H9 (cell line): ENCODE measurements around the gene TCF7L1. TPM values are rescaled to one million over a fixed set of nuclear protein-coding genes. Genes with fewer than 3 reads are reported as not detected.

Experiments used
- DNase-seq: peaks from one replicate; pipeline ENCODE4 v3.0.0-alpha.2; 2017
- H2AFZ ChIP-seq: one replicate; pipeline ENCODE4 v1.6.1; 2013; ENCODE audit warnings: mild to moderate bottlenecking, low read length, control low read depth, moderate library complexity
- H2AK5ac ChIP-seq: 2 replicates; pipeline ENCODE4 v1.6.1; 2013; ENCODE audit warnings: low read length, control low read depth, mixed read lengths; ENCODE audit not compliant: insufficient read length
- H2BK120ac ChIP-seq: one replicate; pipeline ENCODE4 v1.6.1; 2013; ENCODE audit warnings: low read depth, mild to moderate bottlenecking, low read length, control low read depth, inconsistent platforms; ENCODE audit not compliant: poor library complexity, severe bottlenecking
- H2BK12ac ChIP-seq: 2 replicates; pipeline ENCODE4 v1.6.1; 2013; ENCODE audit warnings: low read length, control low read depth, mixed read lengths, low read depth; ENCODE audit not compliant: insufficient read length
- H2BK15ac ChIP-seq: 2 replicates; pipeline ENCODE4 v1.6.1; 2013; ENCODE audit warnings: low read depth, low read length, control low read depth
- H2BK20ac ChIP-seq: one replicate; pipeline ENCODE4 v1.6.1; 2013; ENCODE audit warnings: low read depth, mild to moderate bottlenecking, low read length, control low read depth, inconsistent platforms; ENCODE audit not compliant: poor library complexity, severe bottlenecking
- H2BK5ac ChIP-seq: 2 replicates; pipeline ENCODE4 v1.6.1; 2013; ENCODE audit warnings: low read length, control low read depth, mixed read lengths; ENCODE audit not compliant: insufficient read length
- H3K14ac ChIP-seq: 2 replicates; pipeline ENCODE4 v1.6.1; 2013; ENCODE audit warnings: low read length, control low read depth; ENCODE audit not compliant: insufficient read depth
- H3K18ac ChIP-seq: 2 replicates; pipeline ENCODE4 v1.6.1; 2013; ENCODE audit warnings: low read depth, mild to moderate bottlenecking, mixed read lengths, low read length, control low read depth; ENCODE audit not compliant: insufficient read length
- H3K23ac ChIP-seq: 2 replicates; pipeline ENCODE4 v1.6.1; 2013; ENCODE audit warnings: low read length, control low read depth, mixed read lengths, low read depth; ENCODE audit not compliant: insufficient read length
- H3K23me2 ChIP-seq: 2 replicates; pipeline ENCODE4 v1.6.1; 2013; ENCODE audit warnings: low read depth, mild to moderate bottlenecking, mixed read lengths, low read length, control low read depth; ENCODE audit not compliant: insufficient read length, poor library complexity, severe bottlenecking
- H3K27ac ChIP-seq: 2 replicates; pipeline ENCODE4 v1.5.1; 2013; ENCODE audit warnings: low read length, control low read depth, mixed read lengths, low read depth; ENCODE audit not compliant: insufficient read length
- H3K27me3 ChIP-seq: 2 replicates; pipeline ENCODE4 v1.6.1; 2013; ENCODE audit warnings: low read length, control low read depth, inconsistent platforms; ENCODE audit not compliant: insufficient read depth
- H3K4ac ChIP-seq: 2 replicates; pipeline ENCODE4 v1.6.1; 2013; ENCODE audit warnings: low read depth, mild to moderate bottlenecking, control low read depth, inconsistent platforms, low read length, moderate library complexity
- H3K4me1 ChIP-seq: 2 replicates; pipeline ENCODE4 v1.6.1; 2013; ENCODE audit warnings: low read length, control low read depth, inconsistent platforms; ENCODE audit not compliant: insufficient read depth
- H3K4me2 ChIP-seq: 2 replicates; pipeline ENCODE4 v1.6.1; 2013; ENCODE audit warnings: low read length, control low read depth, mixed read lengths; ENCODE audit not compliant: insufficient read length, insufficient read depth
- H3K56ac ChIP-seq: 2 replicates; pipeline ENCODE4 v1.6.1; 2013; ENCODE audit warnings: low read depth, mild to moderate bottlenecking, mixed read lengths, low read length, control low read depth; ENCODE audit not compliant: insufficient read length
- H3K79me1 ChIP-seq: 2 replicates; pipeline ENCODE4 v1.6.1; 2013; ENCODE audit warnings: low read depth, mild to moderate bottlenecking, moderate library complexity, low read length, control low read depth, inconsistent platforms; ENCODE audit not compliant: insufficient read depth, poor library complexity, severe bottlenecking
- H3K79me2 ChIP-seq: 2 replicates; pipeline ENCODE4 v1.6.1; 2013; ENCODE audit warnings: low read length, control low read depth, inconsistent platforms; ENCODE audit not compliant: insufficient read depth
- H3K9ac ChIP-seq: 2 replicates; pipeline ENCODE4 v1.6.1; 2013; ENCODE audit warnings: low read length, control low read depth, mixed read lengths; ENCODE audit not compliant: insufficient read length; ENCODE audit errors: extremely low read depth
- H3K9me3 ChIP-seq: one replicate; pipeline ENCODE4 v1.6.1; 2013; ENCODE audit warnings: low read depth, low read length, inconsistent platforms; ENCODE audit not compliant: control insufficient read depth
- H3T11ph ChIP-seq: one replicate; pipeline ENCODE4 v1.6.1; 2013; ENCODE audit warnings: mild to moderate bottlenecking, low read length, control low read depth, inconsistent platforms
- H4K20me1 ChIP-seq: one replicate; pipeline ENCODE4 v1.6.1; 2013; ENCODE audit not compliant: control insufficient read depth, insufficient read length, insufficient read depth
- H4K5ac ChIP-seq: 2 replicates; pipeline ENCODE4 v1.6.1; 2013; ENCODE audit warnings: low read depth, mild to moderate bottlenecking, mixed read lengths, low read length, control low read depth; ENCODE audit not compliant: insufficient read length
- H4K8ac ChIP-seq: replicated peaks from 2 replicates; pipeline ENCODE4 v1.6.1; 2013; ENCODE audit warnings: low read length, control low read depth, mixed read lengths, low read depth; ENCODE audit not compliant: insufficient read length
- H4K91ac ChIP-seq: 2 replicates; pipeline ENCODE4 v1.6.1; 2013; ENCODE audit warnings: low read depth, mild to moderate bottlenecking, moderate library complexity, mixed read lengths, low read length, control low read depth; ENCODE audit not compliant: insufficient read length
- H3K27ac Mint-ChIP-seq, 3 experiments: 2 replicates in 2 of 3; 3 replicates in 1 of 3; pipeline ENCODE4 v1.8.0; 2020 to 2021; ENCODE audit warnings: mixed read lengths in 3 of 3, mild to moderate bottlenecking in 1 of 3, moderate library complexity in 1 of 3
- H3K27me3 Mint-ChIP-seq: 2 replicates; pipeline ENCODE4 v1.8.0; 2021; ENCODE audit warnings: low read depth, mild to moderate bottlenecking, moderate library complexity, mixed read lengths
- H3K36me3 Mint-ChIP-seq, 3 experiments: 2 replicates in 2 of 3; 3 replicates in 1 of 3; pipeline ENCODE4 v1.8.0; 2020 to 2021; ENCODE audit warnings: low read depth in 3 of 3, mixed read lengths in 3 of 3; ENCODE audit not compliant: insufficient read depth in 1 of 3
- H3K4me1 Mint-ChIP-seq, 2 experiments: 2 replicates each; pipeline ENCODE4 v1.8.0; 2020; ENCODE audit warnings: mixed read lengths in 2 of 2
- H3K4me3 Mint-ChIP-seq, 2 experiments: 2 replicates in 1 of 2; 3 replicates in 1 of 2; pipeline ENCODE4 v1.8.0; 2020 to 2021; ENCODE audit warnings: mild to moderate bottlenecking in 2 of 2, mixed read lengths in 2 of 2, moderate library complexity in 1 of 2
- H3K9me3 Mint-ChIP-seq, 2 experiments: 2 replicates in 1 of 2; 3 replicates in 1 of 2; pipeline ENCODE4 v1.8.0; 2020; ENCODE audit warnings: mild to moderate bottlenecking in 2 of 2, mixed read lengths in 2 of 2, moderate library complexity in 1 of 2
- WGBS: extraction: QIAGEN DNeasy Blood & Tissue Kit; methylation state at CpG from one replicate; pipeline ENCODE4 v1.1.7; 2013; ENCODE audit warnings: missing lambda C conversion rate, low lambda C conversion rate, mixed read lengths; ENCODE audit not compliant: insufficient read length; ENCODE audit errors: extremely low coverage; 5-methylcytosine and 5-hydroxymethylcytosine counted together
- total RNA-seq: library from RNA; stranded (reverse); gene quantifications from 2 replicates; pipeline ENCODE4 v1.2.1, GENCODE V29; 2021
- TF ChIP-seq, protein P1 (sequence below): fragments of 200-600 bp; sonication (generic); conservative IDR thresholded peaks from 3 replicates; pipeline ENCODE4 v1.8.0; 2021; ENCODE audit warnings: antibody characterized with exemption, mild to moderate bottlenecking

Gene TCF7L1
- total RNA-seq, 1 experiment from 2014 or later: 112 TPM

DNA sequence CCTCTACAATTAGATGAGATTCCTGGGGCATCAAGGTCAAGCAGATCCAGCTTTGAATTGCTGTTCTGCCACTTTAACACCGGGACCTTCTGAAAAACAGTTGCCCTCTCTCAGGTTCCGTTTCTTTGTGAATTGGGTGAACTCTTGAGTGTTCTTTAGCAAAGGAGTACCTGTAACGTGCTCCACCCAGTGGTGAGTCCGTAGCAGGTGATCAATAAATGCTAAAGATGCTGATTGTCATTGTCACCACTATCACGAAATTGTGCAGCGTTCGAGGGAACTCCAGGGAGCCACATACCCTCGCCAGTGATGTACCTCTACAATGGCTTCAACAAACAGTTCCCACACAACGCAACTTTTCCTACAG, 81.9 kb downstream of the TCF7L1 start:
- Histone ChIP-seq H3K79me1 (no peaks in the 10 kb centered on the region), H3K79me2 (peaks cover 18% of the 10 kb centered on the region; the same call in 1 of the 2 replicates), H3K27me3 (no peaks in the 10 kb centered on the region), H3K23ac (no peak overlapping the region), H2AFZ (no peak overlapping the region), H3T11ph (no peak overlapping the region), H4K91ac (no peak overlapping the region), H2BK15ac (no peak overlapping the region), H3K4me1 (peaks cover 34% of the 10 kb centered on the region), H3K4me2 (peak overlapping the region; percentile 2), H2AK5ac (no peak overlapping the region), H2BK12ac (no peak overlapping the region), H3K4ac (no peak overlapping the region), H2BK5ac (no peak overlapping the region), H2BK120ac (no peak overlapping the region), H3K23me2 (no peaks in the 10 kb centered on the region), H3K27ac (no peak overlapping the region), H3K56ac (no peak overlapping the region), H3K14ac (0 out of 2 replicates have a peak overlapping the region, but pooled peaks have one; percentile 51), H3K18ac (peak overlapping the region; percentile 70), H4K8ac (no peak overlapping the region), H3K9ac (no peak overlapping the region), H2BK20ac (no peak overlapping the region), H4K5ac (no peak overlapping the region), H4K20me1 (no peaks in the 10 kb centered on the region), H3K9me3 (no peaks in the 10 kb centered on the region)
- Mint-ChIP-seq H3K27ac (peak overlapping the region; percentile 72 to 95 (median 82); a peak in 6 of 7 replicates), H3K9me3 (no peaks in the 10 kb centered on the region), H3K36me3 (peaks cover 0 to 12% (median 0%) of the 10 kb centered on the region in 3 experiments; a peak in 3 of 7 replicates), H3K4me1 (peaks cover 70 to 73% of the 10 kb centered on the region in 2 experiments), H3K4me3 (peak overlapping the region in 1 of 2 experiments; percentile 61; a peak in 3 of 5 replicates), H3K27me3 (no peaks in the 10 kb centered on the region)
- no CpG with 5 or more reads among the region's 9 CpGs for WGBS
- TF ChIP-seq, protein P1, sequence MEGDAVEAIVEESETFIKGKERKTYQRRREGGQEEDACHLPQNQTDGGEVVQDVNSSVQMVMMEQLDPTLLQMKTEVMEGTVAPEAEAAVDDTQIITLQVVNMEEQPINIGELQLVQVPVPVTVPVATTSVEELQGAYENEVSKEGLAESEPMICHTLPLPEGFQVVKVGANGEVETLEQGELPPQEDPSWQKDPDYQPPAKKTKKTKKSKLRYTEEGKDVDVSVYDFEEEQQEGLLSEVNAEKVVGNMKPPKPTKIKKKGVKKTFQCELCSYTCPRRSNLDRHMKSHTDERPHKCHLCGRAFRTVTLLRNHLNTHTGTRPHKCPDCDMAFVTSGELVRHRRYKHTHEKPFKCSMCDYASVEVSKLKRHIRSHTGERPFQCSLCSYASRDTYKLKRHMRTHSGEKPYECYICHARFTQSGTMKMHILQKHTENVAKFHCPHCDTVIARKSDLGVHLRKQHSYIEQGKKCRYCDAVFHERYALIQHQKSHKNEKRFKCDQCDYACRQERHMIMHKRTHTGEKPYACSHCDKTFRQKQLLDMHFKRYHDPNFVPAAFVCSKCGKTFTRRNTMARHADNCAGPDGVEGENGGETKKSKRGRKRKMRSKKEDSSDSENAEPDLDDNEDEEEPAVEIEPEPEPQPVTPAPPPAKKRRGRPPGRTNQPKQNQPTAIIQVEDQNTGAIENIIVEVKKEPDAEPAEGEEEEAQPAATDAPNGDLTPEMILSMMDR: peak; percentile 60
- no peak for DNase-seq
